K562 (cell line): ENCODE results near the gene CPNE1. TPM values are rescaled to one million over a fixed set of nuclear protein-coding genes. Genes with fewer than 3 reads are reported as not detected.

Experiments
- ATAC-seq: fragments of 200-7000 bp; cut with Tn5 transposase; 3 replicates; pipeline ENCODE4 v1.9.1; 2020; ENCODE audit warnings: moderate library complexity
- BruUV-seq: library from RNA; stranded (reverse); fragments of 400-500 nt; replicated peaks from 2 replicates; lab custom pipeline; 2021; lab: Mats Ljungman, UMichigan
- CTCF ChIA-PET: fragments of 300-600 bp; formaldehyde crosslinking; extraction: SDS; loops from one replicate; lab custom pipeline; 2021; ENCODE audit warnings: low intra/inter-chr PET ratio; lab: Yijun Ruan, JAX
- POLR2A ChIA-PET: fragments of 300-600, 350-650 bp; sonication (Branson Sonifier 250); formaldehyde crosslinking; extraction: SDS; loops from one replicate; lab custom pipeline; 2021; ENCODE audit warnings: antibody characterized with exemption, inconsistent platforms; lab: Yijun Ruan, JAX
- DNase-seq, 4 experiments: peaks; one replicate each; pipeline versions ENCODE4 v3.0.0 to v3.0.0-alpha.2; 2011 to 2018; ENCODE audit warnings: low spot score in 3 of 4, mixed read lengths in 3 of 4; ENCODE audit errors: extremely low read depth in 1 of 4
- FAIRE-seq: peaks from 2 replicates; lab custom pipeline; 2011; peaks lifted over from hg19 to GRCh38; lab: Jason Lieb, UNC
- H2AFZ ChIP-seq: 2 replicates; pipeline ENCODE4 v1.6.0; 2011; ENCODE audit warnings: low read depth, low read length, control low read depth, inconsistent platforms
- H3K27ac ChIP-seq: fragments of 200-600 bp; 3 replicates; pipeline ENCODE4 v1.8.0; 2011; ENCODE audit warnings: low read depth, mild to moderate bottlenecking, control low read depth, inconsistent platforms, low read length, moderate library complexity, mixed read lengths; ENCODE audit errors: extremely low read depth
- H3K27me3 ChIP-seq, 2 experiments: fragments of 300-600 bp in 1 of 2; 2 replicates in 1 of 2; 3 replicates in 1 of 2; pipeline versions ENCODE4 v1.6.0 to v1.8.0; 2011; ENCODE audit warnings: inconsistent platforms in 2 of 2, low read length in 2 of 2, mild to moderate bottlenecking in 1 of 2, mixed read lengths in 1 of 2, moderate library complexity in 1 of 2; ENCODE audit not compliant: control insufficient read depth in 2 of 2, insufficient read depth in 2 of 2
- H3K36me3 ChIP-seq: fragments of 300-600 bp; 3 replicates; pipeline ENCODE4 v1.8.0; 2011; ENCODE audit warnings: mild to moderate bottlenecking, low read length, inconsistent platforms; ENCODE audit not compliant: control insufficient read depth, insufficient read depth
- H3K4me1 ChIP-seq, 2 experiments: fragments of 200-600 bp in 1 of 2; replicated peaks in 1 of 2; 2 replicates in 1 of 2; 3 replicates in 1 of 2; pipeline versions ENCODE4 v1.5.1 to v1.8.0; 2011; ENCODE audit warnings: inconsistent platforms in 2 of 2, low read length in 2 of 2, mild to moderate bottlenecking in 1 of 2, mixed read lengths in 1 of 2, moderate library complexity in 1 of 2; ENCODE audit not compliant: control insufficient read depth in 2 of 2, insufficient read depth in 2 of 2
- H3K4me2 ChIP-seq: 2 replicates; pipeline ENCODE4 v1.6.1; 2011; ENCODE audit warnings: low read length, control low read depth, inconsistent platforms, mixed read lengths; ENCODE audit not compliant: insufficient read depth
- H3K4me3 ChIP-seq: fragments of 200-600 bp; sonication (generic), shearing (Covaris generic); 2 replicates; pipeline ENCODE4 v1.5.1; 2016; ENCODE audit warnings: control low read depth, inconsistent platforms
- H3K79me2 ChIP-seq: fragments of 200-600 bp; 3 replicates; pipeline ENCODE4 v1.8.0; 2011; ENCODE audit warnings: low read length, inconsistent platforms; ENCODE audit not compliant: control insufficient read depth, insufficient read depth
- H3K9ac ChIP-seq, 2 experiments: 2 replicates each; pipeline versions ENCODE4 v1.6.0 to v1.6.1; 2011; ENCODE audit warnings: low read depth in 2 of 2, low read length in 2 of 2, control low read depth in 1 of 2, inconsistent platforms in 1 of 2, mild to moderate bottlenecking in 1 of 2, mixed read lengths in 1 of 2; ENCODE audit not compliant: insufficient read depth in 1 of 2
- H3K9me1 ChIP-seq: one replicate; pipeline ENCODE4 v1.6.0; 2011; ENCODE audit warnings: inconsistent platforms, mild to moderate bottlenecking, low read length, moderate library complexity; ENCODE audit not compliant: control insufficient read depth, insufficient read depth
- H3K9me3 ChIP-seq: replicated peaks from 2 replicates; pipeline ENCODE4 v1.5.1; 2011; ENCODE audit warnings: low read depth, low read length, inconsistent platforms; ENCODE audit not compliant: control insufficient read depth, insufficient read depth
- H4K20me1 ChIP-seq: replicated peaks from 2 replicates; pipeline ENCODE4 v1.6.1; 2011; ENCODE audit warnings: low read length, inconsistent platforms, mixed read lengths; ENCODE audit not compliant: control insufficient read depth, insufficient read depth
- GTF2F1 ChIP-seq: IDR thresholded peaks from 2 replicates; pipeline ENCODE4 v1.6.1; 2011; ENCODE audit warnings: low read depth, low read length, improper control_type of control experiment
- HNRNPK ChIP-seq: fragments of 200-400 bp; formaldehyde crosslinking; IDR thresholded peaks from one replicate; pipeline ENCODE4 v1.6.1; 2018; ENCODE audit warnings: mild to moderate bottlenecking, low read depth, low read length; ENCODE audit not compliant: poor library complexity, severe bottlenecking
- ID3 ChIP-seq, 2 experiments: fragments of 250-450 bp in 1 of 2; fragments of 450-650 bp in 1 of 2; sonication (Bioruptor Pico) in 1 of 2; IDR thresholded peaks; 2 replicates each; pipeline versions ENCODE4 v1.6.1 to v1.8.0; 2016 to 2021; ENCODE audit warnings: mild to moderate bottlenecking in 2 of 2, moderate library complexity in 2 of 2, missing compliant biosample characterization in 1 of 2, missing genetic modification characterization in 1 of 2
- NELFE ChIP-seq: IDR thresholded peaks from 2 replicates; pipeline ENCODE4 v1.6.1; 2011; ENCODE audit warnings: mild to moderate bottlenecking; ENCODE audit not compliant: insufficient read depth, insufficient read length
- WGBS: fragments of 100-300 bp; shearing (Covaris generic); methylation state at CpG from one replicate; pipeline ENCODE4 v1.1.6; 2016; ENCODE audit warnings: low coverage, mixed read lengths; ENCODE audit not compliant: insufficient coverage; ENCODE audit errors: missing lambda C conversion rate; 5-methylcytosine and 5-hydroxymethylcytosine counted together
- in situ Hi-C: fragments of 300-500 bp; cut with MboI; formaldehyde crosslinking; loops from 4 replicates; pipeline ENCODE4 v1.15.0; 2018; ENCODE audit warnings: inconsistent platforms, mixed read lengths
- intact Hi-C: fragments of 100-400 bp; cut with micrococcal nuclease; formaldehyde crosslinking; loops from 2 replicates; pipeline ENCODE4 v1.14.2; 2022
- polyA plus RNA-seq, 8 experiments: library from polyadenylated mRNA; depleted of rRNA in 4 of 8; stranded (reverse) in 5 of 8; unstranded in 3 of 8; fragments of >200 nt; fragmentation: Nextera tagmentation in 2 of 8; fragmentation: Illumina TruSeq in 1 of 8; extraction: Ambion mirVana in 2 of 8; extraction: Trizol in 1 of 8; gene quantifications; 2 replicates each; pipeline versions ENCODE4 v1.2.1 to v1.2.3, GENCODE V29; 2011 to 2014; ENCODE audit warnings: inconsistent platforms in 1 of 8, missing spikeins in 1 of 8
- total RNA-seq, 7 experiments: library from RNA; depleted of rRNA in 6 of 7; stranded (reverse); fragments of >200 nt in 6 of 7; fragmentation: Illumina TruSeq in 2 of 7; extraction: Trizol in 2 of 7; gene quantifications; 2 replicates each; pipeline versions ENCODE4 v1.2.1 to v1.2.3, GENCODE V29; 2011 to 2021; ENCODE audit warnings: low replicate concordance in 1 of 7
- TF ChIP-seq, protein P1 (sequence below): fragments of 450-650 bp; formaldehyde crosslinking; IDR thresholded peaks from 2 replicates; pipeline ENCODE4 v1.4.0; 2020; ENCODE audit warnings: mild to moderate bottlenecking, moderate library complexity
- TF ChIP-seq, protein P2 (sequence below): fragments of 450-650 bp; IDR thresholded peaks from 2 replicates; pipeline ENCODE4 v1.6.1; 2016; ENCODE audit warnings: mild to moderate bottlenecking, moderate library complexity

The CPNE1 gene
- total and polyA plus RNA-seq, 9 of the 15 experiments (the other 6 are each of a cell fraction or from before 2014, with no cell fraction given), result 42.1 to 102 (median 56.0) TPM

GRCh38 chr20:35661908-35662307, 2.8 kb downstream of the CPNE1 start (continued):
- TF ChIP-seq, protein P1, sequence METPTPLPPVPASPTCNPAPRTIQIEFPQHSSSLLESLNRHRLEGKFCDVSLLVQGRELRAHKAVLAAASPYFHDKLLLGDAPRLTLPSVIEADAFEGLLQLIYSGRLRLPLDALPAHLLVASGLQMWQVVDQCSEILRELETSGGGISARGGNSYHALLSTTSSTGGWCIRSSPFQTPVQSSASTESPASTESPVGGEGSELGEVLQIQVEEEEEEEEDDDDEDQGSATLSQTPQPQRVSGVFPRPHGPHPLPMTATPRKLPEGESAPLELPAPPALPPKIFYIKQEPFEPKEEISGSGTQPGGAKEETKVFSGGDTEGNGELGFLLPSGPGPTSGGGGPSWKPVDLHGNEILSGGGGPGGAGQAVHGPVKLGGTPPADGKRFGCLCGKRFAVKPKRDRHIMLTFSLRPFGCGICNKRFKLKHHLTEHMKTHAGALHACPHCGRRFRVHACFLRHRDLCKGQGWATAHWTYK, result no peak

- Histone ChIP-seq H3K9ac (peak overlapping the region in 1 of 2 experiments; percentile 92; a peak in 2 of 4 replicates), H2AFZ (no peak overlapping the region), H4K20me1 (peaks cover 46% of the 10 kb centered on the region), H3K79me2 (peaks cover 91% of the 10 kb centered on the region), H3K4me1 (peaks cover 22 to 24% of the 10 kb centered on the region in 2 experiments; a peak in 4 of 5 replicates), H3K36me3 (peaks cover 17% of the 10 kb centered on the region; the same call in 2 of the 3 replicates), H3K4me3 (peak overlapping the region; percentile 57; the same call in 1 of the 2 replicates), H3K4me2 (peak overlapping the region; percentile 89), H3K9me1 (no peaks in the 10 kb centered on the region), H3K27me3 (no peaks in the 10 kb centered on the region), H3K27ac (no peak overlapping the region), H3K9me3 (no peaks in the 10 kb centered on the region)
- intact Hi-C loops (loop anchor here (5.0 kb wide), 1 partner anchor 44 kb away; the partner anchor contains the start of gene SPAG4), in situ Hi-C loops (no loop called here)
- no peak for ATAC-seq
- 25% methylated on average over 2 of the region's 2 CpGs for WGBS
- ChIA-PET POLR2A (interaction anchor here (0.9 to 1.5 kb wide), 5 partner anchors 19 to 163 kb away, joined by 3 to 4 read pairs (median 3); partner anchors contain the start of gene RBM39), CTCF (no interaction called here)
- DNase-seq, result no peak
- FAIRE-seq, result peak; percentile 6
- no TSS peak for BruUV-seq
- TF ChIP-seq NELFE (no peak), HNRNPK (no peak), ID3 (CRISPR knock-in tag; IDR thresholded peaks at IDR 0.05) (no peak), ID3 (tag; IDR thresholded peaks at IDR 0.05) (no peak), GTF2F1 (no peak)
- TF ChIP-seq, protein P2, sequence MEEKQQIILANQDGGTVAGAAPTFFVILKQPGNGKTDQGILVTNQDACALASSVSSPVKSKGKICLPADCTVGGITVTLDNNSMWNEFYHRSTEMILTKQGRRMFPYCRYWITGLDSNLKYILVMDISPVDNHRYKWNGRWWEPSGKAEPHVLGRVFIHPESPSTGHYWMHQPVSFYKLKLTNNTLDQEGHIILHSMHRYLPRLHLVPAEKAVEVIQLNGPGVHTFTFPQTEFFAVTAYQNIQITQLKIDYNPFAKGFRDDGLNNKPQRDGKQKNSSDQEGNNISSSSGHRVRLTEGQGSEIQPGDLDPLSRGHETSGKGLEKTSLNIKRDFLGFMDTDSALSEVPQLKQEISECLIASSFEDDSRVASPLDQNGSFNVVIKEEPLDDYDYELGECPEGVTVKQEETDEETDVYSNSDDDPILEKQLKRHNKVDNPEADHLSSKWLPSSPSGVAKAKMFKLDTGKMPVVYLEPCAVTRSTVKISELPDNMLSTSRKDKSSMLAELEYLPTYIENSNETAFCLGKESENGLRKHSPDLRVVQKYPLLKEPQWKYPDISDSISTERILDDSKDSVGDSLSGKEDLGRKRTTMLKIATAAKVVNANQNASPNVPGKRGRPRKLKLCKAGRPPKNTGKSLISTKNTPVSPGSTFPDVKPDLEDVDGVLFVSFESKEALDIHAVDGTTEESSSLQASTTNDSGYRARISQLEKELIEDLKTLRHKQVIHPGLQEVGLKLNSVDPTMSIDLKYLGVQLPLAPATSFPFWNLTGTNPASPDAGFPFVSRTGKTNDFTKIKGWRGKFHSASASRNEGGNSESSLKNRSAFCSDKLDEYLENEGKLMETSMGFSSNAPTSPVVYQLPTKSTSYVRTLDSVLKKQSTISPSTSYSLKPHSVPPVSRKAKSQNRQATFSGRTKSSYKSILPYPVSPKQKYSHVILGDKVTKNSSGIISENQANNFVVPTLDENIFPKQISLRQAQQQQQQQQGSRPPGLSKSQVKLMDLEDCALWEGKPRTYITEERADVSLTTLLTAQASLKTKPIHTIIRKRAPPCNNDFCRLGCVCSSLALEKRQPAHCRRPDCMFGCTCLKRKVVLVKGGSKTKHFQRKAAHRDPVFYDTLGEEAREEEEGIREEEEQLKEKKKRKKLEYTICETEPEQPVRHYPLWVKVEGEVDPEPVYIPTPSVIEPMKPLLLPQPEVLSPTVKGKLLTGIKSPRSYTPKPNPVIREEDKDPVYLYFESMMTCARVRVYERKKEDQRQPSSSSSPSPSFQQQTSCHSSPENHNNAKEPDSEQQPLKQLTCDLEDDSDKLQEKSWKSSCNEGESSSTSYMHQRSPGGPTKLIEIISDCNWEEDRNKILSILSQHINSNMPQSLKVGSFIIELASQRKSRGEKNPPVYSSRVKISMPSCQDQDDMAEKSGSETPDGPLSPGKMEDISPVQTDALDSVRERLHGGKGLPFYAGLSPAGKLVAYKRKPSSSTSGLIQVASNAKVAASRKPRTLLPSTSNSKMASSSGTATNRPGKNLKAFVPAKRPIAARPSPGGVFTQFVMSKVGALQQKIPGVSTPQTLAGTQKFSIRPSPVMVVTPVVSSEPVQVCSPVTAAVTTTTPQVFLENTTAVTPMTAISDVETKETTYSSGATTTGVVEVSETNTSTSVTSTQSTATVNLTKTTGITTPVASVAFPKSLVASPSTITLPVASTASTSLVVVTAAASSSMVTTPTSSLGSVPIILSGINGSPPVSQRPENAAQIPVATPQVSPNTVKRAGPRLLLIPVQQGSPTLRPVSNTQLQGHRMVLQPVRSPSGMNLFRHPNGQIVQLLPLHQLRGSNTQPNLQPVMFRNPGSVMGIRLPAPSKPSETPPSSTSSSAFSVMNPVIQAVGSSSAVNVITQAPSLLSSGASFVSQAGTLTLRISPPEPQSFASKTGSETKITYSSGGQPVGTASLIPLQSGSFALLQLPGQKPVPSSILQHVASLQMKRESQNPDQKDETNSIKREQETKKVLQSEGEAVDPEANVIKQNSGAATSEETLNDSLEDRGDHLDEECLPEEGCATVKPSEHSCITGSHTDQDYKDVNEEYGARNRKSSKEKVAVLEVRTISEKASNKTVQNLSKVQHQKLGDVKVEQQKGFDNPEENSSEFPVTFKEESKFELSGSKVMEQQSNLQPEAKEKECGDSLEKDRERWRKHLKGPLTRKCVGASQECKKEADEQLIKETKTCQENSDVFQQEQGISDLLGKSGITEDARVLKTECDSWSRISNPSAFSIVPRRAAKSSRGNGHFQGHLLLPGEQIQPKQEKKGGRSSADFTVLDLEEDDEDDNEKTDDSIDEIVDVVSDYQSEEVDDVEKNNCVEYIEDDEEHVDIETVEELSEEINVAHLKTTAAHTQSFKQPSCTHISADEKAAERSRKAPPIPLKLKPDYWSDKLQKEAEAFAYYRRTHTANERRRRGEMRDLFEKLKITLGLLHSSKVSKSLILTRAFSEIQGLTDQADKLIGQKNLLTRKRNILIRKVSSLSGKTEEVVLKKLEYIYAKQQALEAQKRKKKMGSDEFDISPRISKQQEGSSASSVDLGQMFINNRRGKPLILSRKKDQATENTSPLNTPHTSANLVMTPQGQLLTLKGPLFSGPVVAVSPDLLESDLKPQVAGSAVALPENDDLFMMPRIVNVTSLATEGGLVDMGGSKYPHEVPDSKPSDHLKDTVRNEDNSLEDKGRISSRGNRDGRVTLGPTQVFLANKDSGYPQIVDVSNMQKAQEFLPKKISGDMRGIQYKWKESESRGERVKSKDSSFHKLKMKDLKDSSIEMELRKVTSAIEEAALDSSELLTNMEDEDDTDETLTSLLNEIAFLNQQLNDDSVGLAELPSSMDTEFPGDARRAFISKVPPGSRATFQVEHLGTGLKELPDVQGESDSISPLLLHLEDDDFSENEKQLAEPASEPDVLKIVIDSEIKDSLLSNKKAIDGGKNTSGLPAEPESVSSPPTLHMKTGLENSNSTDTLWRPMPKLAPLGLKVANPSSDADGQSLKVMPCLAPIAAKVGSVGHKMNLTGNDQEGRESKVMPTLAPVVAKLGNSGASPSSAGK, result no peak
These were observed 3.6 kb downstream of the CPNE1 start for GRCh38 chr20:35661053-35661452.
